22Rv1 (cell line): ENCODE measurements around the gene NCOA1.

ENCODE experiments used
- ZFX ChIP-seq: fragments of 450-650 bp; IDR thresholded peaks from 2 replicates; pipeline ENCODE4 v1.6.1; 2017; ENCODE audit warnings: antibody characterized with exemption, borderline replicate concordance
- TF ChIP-seq, protein P1 (sequence below): fragments of 450-650 bp; IDR thresholded peaks from 2 replicates; pipeline ENCODE4 v1.5.1; 2017; ENCODE audit warnings: mild to moderate bottlenecking

DNA sequence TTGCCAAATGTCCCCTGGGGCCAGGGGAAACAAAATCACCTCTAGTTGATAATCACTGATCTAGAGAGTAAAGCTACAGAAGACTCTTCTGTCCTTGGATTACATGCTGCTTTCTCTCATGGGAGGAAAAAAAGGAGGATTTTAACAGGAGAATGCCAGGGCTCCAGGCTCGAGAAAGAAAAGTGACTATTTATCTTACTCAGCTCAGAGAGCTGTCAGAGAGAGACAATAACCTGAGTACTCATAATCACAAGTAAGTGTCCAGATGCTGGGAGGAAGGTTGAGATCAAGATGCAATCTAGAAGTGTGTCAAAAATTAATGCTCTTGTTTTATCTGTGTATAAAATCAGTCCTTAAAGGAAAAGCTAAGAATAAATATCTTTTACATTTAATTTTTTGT is 168.8 kb downstream of the NCOA1 start:
- TF ChIP-seq, protein P1, sequence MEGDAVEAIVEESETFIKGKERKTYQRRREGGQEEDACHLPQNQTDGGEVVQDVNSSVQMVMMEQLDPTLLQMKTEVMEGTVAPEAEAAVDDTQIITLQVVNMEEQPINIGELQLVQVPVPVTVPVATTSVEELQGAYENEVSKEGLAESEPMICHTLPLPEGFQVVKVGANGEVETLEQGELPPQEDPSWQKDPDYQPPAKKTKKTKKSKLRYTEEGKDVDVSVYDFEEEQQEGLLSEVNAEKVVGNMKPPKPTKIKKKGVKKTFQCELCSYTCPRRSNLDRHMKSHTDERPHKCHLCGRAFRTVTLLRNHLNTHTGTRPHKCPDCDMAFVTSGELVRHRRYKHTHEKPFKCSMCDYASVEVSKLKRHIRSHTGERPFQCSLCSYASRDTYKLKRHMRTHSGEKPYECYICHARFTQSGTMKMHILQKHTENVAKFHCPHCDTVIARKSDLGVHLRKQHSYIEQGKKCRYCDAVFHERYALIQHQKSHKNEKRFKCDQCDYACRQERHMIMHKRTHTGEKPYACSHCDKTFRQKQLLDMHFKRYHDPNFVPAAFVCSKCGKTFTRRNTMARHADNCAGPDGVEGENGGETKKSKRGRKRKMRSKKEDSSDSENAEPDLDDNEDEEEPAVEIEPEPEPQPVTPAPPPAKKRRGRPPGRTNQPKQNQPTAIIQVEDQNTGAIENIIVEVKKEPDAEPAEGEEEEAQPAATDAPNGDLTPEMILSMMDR, result no peak
- TF ChIP-seq ZFX, result no peak
